ENCODE results near the gene SLA2.

DNA sequence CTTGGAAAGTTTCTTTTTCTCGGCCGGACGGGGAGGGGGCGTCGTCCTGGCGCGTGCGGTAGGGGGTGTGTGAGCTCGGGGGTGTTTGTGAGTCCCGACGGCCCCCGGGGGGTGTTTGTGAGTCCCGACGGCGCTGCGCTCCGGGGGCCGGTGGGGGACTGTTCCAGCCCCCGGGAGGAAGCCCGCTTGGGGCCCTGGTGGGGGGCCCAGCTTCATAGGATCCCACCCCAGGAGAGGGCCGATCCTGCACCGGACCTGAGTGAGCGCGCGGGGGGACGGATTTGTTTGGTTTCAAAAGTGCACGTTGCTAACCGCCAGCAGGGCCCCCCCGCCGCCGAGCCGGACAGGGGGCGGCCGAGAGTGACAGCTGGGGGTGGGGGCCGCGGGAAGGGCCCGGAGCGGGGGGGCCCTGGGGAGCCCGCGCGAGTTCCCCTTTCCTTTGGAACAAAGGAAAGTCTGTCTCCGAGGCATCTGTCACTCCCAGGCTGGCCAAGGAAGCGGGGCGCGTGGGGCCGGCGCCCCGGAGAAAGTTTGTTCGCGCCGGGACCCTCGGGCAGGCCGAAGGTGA, 72.1 kb downstream of the SLA2 start:
- TF ChIP-seq HDAC6 (IDR thresholded peaks at IDR 0.05; ENCODE audit: low read depth, low read length) (no peak), EZH2 (IDR thresholded peaks at IDR 0.05; ENCODE audit: low read depth, low read length, severe bottlenecking) (no peak), RAD21 (IDR thresholded peaks at IDR 0.05 in 1 of 2, conservative IDR thresholded peaks at IDR 0.05 in 1 of 2; ENCODE audit: low read depth in 2 of 2, low read length in 2 of 2) (no peak), KDM1A (IDR thresholded peaks at IDR 0.05; ENCODE audit: borderline replicate concordance, low read length) (no peak), CTCF (IDR thresholded peaks at IDR 0.05; ENCODE audit: control extremely low read depth in 1 of 3, insufficient read depth in 1 of 3, low read depth in 1 of 3, low read length in 3 of 3) (no peak), TAF1 (IDR thresholded peaks at IDR 0.05; ENCODE audit: low read depth, low read length) (0 out of 2 replicates have a peak, but pooled peaks have one; percentile 30), TEAD4 (IDR thresholded peaks at IDR 0.05; ENCODE audit: low read depth, low read length) (no peak), GTF2F1 (IDR thresholded peaks at IDR 0.05; ENCODE audit: borderline replicate concordance, low read depth, low read length) (no peak), GABPA (IDR thresholded peaks at IDR 0.05; ENCODE audit: borderline replicate concordance, insufficient read depth, low read length) (no peak), PHF8 (conservative IDR thresholded peaks at IDR 0.05; ENCODE audit: low read depth, low read length) (peak; percentile 42), ATF3 (IDR thresholded peaks at IDR 0.05; ENCODE audit: insufficient read depth, low read depth, low read length) (no peak)
